Hematopoietic multipotent progenitor cell treated with erythropoietin and hydrocortisone succinate and interleukin-3 and kit ligand, for 15 days (in vitro differentiated cells): Measurements from ENCODE around the gene ZBBX.
A peak's percentile ranks its signal among the peaks of the same experiment; 100 is the strongest.
"Not testable (repeated sequence)": the region's sequence is repeated elsewhere in the genome, so short reads cannot be mapped to it uniquely, and the experiment has no call there.

Experiments
- DNase-seq: peaks from one replicate; pipeline ENCODE4 v3.0.0-alpha.2; 2015; ENCODE audit warnings: low spot score

Gene ZBBX, protein sequence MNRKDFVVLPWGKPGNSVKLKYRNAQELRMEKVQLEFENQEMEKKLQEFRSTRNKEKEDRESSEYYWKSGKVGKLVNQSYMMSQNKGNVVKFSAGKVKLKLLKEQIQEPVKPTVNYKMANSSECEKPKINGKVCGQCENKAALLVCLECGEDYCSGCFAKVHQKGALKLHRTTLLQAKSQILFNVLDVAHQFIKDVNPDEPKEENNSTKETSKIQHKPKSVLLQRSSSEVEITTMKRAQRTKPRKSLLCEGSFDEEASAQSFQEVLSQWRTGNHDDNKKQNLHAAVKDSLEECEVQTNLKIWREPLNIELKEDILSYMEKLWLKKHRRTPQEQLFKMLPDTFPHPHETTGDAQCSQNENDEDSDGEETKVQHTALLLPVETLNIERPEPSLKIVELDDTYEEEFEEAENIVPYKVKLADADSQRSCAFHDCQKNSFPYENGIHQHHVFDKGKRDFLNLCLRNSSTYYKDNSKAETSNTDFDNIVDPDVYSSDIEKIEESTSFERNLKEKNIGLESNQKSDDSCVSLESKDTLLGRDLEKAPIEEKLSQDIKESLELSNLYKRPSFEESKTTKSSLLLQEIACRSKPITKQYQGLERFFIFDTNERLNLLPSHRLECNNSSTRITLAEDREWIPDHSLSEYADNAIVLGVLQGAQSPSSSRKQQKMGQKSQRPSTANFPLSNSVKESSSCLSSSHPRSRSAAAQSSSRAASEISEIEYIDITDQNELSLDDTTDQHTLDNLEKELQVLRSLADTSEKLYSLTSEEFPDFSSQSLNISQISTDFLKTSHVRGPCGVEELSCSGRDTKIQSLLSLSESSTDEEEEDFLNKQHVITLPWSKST

DNA sequence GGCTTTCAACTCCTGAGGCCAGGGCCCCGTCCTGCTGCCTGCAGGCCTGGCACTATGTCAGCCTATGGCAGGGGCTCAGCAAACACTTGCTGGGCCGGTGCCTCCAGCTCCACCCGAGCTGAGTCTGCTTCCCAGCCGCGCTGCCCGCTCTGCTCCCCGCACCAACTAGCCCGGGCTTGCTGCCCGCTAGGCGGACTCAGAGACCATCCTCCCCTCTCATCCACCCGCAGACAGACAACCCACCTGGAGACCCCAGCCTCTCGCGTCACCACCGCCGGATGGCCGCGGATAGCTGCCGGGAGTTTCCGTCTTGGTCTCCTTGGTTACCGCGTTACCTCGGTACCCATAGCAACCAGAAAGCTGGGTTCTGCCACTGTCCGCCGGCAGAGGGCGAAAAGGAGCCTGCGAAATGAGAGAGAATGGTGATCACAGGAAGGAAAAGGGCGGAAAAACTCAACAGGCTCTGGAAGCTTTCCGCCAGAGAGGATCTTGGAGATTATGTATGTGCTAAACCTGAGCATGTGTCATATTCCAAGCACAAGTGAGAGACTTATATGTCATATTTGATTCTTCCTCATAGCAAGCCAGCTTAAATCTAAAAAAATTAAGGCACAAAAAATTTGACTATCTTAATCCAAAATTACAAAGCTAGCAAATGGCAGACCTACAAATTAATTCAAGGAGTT is at the start of gene ZBBX:
ZBBX (minus strand) TSS at position 294 of the 686 bp plus-strand sequence. CDS start 7,396 bp downstream, outside the sequence.
- peak; percentile 61 for DNase-seq

DNA sequence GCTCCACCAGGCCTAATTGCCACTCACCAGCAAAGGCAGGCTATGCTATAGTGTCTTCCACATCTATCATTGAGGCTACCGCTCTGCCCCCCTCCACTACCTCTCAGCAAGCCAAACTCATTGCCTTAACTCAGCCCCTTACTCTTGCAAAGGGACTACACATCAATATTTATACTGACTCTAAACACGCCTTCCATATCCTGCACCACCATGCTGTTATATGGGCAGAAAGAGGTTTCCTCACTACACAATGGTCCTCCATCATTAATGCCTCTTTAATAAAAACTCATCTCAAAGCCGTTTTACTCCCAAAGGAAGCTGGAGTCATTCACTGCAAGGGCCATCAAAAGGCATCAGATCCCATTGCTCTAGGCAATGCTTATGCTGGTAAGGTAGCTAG is 46.9 kb upstream of the ZBBX start:
- not testable (repeated sequence) for DNase-seq

DNA sequence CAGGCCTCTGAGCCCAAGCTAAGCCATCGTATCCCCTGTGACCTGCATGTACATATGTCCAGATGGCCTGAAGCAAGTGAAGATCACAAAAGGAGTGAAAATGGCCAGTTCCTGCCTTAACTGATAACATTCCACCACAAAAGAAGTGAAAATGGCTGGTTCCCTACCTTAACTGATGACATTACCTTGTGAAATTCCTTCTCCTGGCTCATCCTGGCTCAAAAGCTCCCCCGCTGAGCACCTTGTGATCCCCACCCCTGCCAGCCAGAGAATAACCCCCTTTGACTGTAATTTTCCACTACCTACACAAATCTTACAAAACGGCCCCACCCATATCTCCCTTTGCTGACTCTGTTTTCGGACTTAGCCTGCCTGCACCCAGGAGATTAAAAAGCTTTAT is 42.3 kb upstream of the ZBBX start:
- not testable (repeated sequence) for DNase-seq

DNA sequence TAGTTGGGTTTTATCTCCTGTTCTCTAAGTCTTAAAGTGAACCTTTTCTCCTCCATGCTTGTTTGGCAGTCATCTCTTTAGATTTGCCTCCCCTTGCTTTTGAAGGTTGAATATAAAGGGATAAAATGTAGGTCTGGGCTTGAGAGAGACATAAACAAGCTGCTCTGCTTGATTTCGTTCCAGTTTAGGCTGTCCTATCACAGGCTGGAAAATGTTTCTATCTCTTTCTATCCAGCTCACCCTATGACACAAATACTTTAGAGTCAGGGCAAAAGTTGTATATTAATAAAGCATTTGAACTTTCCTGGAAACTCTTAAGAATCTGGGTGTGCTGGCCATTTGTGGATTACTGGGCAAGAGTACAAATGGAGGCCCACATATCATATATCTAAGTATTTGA is 29.5 kb upstream of the ZBBX start:
- DNase-seq, result no peak

DNA sequence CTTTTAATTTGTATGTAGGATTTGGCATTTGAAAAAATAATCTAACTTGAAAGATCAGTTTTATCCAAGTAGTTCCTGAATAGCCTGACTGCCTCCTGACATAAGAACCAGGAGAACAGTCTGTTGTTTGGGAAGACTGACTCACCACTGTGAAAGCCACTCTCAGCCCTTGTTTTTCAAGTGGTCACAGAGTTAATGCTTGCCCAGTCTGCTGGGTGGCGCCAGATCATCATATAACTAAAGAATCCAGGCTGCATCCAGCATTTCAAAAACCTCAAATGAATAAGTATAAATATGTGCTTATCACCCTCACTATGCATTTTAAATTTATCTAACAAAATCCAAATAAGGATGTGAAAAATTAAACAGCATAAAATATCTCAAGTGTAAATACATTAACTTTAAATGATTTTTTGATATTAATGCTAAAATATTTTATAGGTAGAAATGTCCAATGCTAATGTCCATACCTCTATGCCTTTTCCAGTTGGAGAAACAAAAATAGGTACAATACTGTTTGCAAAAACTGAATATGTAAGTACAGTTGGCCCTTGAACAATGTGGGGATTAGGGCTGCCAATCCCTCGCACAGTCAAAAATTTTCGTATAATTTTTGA is 26.9 kb upstream of the ZBBX start:
- DNase-seq, result no peak

DNA sequence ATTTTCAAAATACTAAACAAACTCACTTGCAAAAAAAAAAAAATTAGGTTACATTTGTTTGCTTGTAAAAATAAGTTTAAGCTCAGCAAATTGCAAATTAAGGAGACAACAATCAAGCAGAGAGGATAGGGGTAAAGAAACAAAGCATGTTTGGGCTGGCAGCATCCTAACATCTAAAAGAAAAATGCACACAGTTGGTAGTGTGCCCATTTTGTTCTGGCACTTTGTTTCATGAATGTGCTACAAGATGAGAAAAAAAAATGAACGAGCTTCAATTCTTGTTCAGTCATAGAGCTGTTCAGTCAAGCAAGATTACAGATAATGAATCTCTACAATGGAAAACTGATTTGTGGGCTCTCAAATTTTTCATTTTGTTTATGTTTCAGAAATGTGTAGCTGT is 17.7 kb upstream of the ZBBX start:
- DNase-seq, result no peak

DNA sequence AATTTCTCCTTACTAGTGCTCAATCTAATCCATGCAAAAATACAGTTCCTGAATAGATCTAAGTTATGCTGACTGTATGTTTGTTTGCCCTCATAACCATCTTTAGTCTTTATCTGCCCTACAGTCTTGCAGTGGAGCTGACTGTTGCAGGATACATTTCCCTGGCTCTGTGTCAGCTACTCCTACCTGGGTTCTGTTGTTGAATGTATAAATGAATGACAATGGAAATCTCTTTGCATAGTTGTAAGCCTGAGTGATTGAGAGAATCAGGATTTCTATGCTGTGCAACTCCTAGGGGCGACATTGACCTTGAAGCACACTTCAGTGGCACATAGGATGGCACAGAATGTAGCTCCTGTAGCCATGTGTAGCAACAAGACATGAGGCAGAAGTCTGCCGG is 16.0 kb upstream of the ZBBX start:
- no peak for DNase-seq

DNA sequence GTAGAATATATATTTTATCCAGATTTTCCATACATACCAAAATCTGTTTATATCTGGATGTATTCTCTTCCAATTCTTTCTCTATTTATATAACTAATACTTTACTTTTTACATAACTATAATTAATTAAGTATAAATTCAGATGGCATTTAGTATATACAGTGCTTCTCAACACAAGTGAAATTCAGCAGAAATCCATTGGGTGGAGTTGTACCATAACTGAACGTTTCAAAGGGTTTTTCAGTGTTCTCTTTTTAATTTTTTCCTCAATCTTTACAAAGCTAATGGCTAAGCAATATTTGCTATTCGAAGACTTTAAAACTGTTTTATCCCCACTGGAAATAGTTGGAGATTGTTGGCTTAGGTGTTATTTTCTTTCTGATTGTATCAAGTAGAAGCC is 13.9 kb upstream of the ZBBX start:
- no peak for DNase-seq

DNA sequence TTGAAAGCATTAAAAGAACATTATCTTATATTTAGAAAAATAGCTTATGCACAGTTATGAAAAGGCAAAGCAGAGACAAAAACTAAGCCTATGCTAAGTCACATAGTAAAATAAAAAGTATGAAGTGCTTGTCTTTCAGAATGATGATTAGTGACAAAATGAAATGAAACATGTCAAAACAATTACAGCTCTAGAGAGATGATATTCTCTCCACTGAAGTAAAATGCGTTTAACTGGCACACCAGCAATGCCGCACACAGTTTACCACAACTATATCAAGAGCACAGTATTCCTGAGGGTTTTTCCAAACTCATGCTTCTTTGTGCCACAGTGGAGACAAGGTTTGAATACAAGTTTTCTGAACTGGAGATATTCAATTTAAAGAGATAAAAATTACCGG is 2.1 kb upstream of the ZBBX start:
- DNase-seq, result no peak

DNA sequence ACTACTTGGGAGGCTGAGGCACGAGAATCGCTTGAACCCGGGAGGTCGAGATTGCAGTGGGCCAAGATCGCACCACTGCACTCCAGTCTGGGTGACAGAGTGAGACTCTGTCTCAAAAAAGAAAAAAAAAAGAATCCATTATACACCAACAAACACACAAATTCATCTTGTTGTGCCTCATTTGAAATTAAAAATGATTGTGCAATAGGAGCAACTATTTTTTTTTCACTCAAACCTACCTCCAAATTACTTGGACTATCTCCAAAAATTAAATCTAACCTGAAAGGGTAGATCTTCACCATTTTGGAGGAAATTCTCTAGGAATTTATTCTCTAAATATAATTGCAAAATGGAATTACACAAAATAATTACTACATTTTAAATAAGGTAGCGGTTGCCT is 4.6 kb downstream of the ZBBX start:
- DNase-seq, result no peak

DNA sequence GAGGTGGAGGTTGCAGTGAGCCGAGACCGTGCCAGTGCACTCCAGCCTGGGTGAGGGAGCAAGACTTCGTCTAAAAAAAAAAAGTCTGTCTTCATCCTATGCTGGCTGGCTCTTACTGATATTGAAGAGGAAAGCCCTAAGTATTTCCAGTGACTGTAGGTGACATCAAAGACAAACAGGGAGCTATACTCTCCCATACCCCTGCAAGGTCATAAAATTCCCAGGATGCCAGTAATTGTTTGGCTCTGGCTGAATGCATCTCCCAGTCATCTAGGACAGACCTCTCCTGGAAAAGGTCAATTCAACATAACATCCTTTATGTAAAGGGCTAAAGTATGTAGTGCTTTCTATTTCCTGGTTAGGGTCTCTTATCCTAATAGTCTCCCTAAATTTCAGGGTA is 8.0 kb downstream of the ZBBX start:
- DNase-seq, result no peak

DNA sequence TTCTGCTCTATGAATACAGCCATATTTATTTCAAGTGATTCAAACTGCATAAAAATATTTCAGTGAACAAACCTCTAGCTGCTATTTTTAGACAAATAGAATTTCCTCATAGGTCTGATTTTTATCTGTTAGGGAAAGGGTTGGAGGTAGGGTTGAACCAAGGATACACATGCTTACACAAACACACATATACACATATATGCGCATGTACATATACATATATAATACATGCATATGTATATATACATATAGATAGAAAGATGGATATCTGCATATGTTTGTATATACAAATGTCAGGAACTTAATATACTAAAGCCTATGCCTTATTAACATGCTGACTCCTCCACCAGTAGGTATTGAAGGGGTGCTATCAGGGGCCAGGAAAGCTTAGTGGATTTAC is 18.1 kb downstream of the ZBBX start:
- no peak for DNase-seq

DNA sequence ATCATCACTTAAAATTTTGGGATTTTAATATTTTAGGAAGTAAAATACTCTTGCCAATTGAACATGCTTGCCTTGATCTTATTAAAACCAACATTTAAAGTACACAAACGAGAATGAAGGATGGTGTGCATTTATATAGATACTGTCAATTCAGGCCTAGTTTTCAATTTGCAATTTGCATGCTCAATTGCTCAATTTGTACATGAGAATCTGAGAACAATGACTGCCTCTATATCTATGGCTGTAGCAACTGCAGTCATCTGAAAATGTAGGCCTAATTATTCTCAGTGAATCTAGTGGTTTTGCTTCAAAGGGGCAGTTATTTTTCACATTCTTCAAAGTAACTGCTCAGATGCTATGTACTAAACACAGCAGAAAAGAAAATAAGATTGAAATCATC is 18.8 kb downstream of the ZBBX start:
- DNase-seq, result no peak

DNA sequence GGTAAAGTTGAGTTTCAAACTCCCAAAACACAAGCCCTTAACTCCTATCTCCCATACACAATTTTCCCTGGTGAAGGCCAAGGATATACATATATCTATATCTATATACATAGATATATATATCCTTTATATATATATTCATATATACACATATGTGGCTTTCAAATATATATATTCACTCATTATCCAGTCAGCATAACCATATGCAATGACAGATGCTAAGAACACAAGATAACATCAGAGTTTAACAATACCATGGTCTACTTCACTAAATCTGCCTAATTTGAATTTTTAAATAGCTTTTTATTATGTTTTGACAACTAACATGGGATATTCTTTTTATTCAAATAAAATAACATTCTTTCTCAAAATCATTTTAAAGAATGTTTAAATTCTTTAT is 24.7 kb downstream of the ZBBX start:
- no peak for DNase-seq

DNA sequence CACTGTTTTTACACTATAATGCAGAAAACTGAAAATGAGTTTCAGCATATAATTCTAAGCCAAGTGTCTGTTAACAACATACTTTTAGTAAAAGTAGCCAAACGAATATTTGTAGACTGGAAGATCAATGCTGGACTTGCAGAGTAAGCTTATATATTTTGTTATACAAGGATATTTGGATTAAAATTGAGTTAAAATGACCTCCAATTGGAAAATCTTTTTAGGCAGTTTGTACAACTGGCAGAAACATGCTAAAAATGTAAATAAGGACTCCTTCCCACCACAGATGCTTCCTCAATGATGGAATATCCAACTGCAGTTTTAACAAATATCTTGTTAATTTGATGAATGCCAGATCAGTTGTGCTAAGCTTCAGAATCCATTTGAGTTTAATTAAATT is 25.3 kb downstream of the ZBBX start:
- no peak for DNase-seq

DNA sequence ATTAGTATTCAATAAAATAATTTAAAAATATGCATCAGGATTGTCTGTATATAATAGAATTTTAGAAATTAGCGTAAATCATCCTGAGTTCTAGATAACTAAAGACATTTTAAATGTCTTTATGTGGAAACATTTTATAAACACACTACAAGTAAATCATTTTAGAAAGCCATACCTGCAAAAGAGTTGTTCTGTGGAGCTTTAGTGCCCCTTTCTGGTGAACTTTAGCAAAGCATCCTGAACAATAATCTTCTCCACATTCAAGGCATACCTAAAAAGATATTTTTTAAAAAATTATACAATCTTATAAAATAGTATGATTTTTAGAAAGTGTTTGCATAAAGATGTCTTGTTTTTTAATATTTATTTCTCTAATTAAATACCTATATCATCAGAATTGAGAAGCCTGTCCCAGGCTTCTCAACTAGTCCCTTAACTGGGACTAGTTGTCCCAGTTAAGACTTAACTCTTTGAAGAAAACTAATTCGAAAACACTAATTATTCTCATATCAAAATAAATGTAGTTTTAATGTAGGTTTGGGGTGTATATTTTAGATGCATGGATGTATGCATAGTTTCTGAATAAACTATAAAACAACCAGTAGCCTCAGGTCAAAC is 29.7 kb downstream of the ZBBX start:
- no peak for DNase-seq

DNA sequence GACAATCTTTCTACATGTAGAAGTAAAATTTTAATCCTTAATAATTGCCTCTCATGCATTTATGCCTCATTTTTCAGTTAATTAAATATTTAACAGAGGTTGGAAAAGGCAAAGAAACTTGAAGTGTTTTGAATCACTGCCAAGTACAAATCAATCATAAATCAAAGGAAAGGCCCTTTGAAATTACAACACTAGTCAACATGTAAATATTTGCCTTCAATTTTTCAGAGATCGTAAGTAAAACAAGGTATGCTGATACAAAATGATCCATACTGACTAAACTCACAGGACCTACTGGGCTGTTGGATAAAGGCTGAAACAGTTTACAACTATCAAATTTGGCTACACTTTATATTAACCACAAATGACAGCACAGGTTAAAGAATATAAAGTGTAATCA is 33.9 kb downstream of the ZBBX start:
- no peak for DNase-seq

DNA sequence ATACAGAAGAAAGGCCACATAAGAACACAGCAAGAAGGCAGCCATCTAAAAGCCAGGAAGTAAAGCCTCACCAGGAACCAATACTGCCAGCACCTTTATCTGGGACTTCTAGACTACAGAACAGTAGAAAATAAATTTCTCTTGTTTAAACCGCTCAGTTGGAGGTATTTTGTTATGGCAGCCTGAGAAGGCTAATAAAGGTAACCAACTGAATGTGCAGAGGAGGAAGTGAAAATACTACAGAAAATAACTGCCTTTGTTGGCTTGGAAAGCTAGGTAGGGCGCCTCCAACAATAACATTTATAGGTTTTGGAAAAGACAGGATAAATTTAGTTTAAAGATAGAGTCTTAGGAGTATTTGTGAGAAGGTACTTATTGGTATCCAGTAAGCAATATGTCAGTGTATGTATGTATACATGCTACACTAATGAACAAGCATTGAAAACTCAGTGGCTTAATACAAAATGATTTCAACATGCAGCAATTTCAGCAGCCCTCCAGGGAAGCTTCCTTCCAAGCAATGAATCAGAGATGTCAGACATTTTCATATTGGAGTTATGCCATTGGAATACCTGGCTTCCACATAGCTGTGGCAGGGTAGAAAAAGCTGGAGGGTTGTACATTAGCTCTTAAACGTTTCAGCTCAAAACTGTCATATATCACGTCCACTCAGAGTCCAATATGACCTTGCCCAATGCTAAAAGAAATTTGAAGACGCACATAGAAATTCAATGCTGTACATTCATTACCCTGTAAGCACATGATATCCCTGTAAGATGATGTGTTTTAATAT is 48.9 kb downstream of the ZBBX start:
- DNase-seq, result no peak

DNA sequence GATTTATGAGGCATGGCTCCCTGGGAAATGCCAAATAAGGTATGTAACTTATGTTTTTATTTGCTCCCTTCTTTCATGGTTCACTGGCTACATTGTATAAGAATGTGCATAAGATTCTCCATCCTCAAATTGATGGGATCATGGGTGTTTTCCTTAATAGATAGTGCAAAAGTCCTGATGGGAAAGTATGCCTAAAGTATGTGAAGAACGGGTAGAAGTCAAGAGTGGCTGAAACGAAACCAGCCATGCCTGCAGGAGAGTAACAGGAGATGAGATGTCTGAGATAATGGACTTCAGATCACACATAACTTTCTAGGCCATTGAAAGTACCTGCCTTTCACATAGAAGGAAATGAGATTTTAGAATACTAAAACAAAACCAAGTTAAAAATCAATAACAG is 56.5 kb downstream of the ZBBX start:
- no peak for DNase-seq

DNA sequence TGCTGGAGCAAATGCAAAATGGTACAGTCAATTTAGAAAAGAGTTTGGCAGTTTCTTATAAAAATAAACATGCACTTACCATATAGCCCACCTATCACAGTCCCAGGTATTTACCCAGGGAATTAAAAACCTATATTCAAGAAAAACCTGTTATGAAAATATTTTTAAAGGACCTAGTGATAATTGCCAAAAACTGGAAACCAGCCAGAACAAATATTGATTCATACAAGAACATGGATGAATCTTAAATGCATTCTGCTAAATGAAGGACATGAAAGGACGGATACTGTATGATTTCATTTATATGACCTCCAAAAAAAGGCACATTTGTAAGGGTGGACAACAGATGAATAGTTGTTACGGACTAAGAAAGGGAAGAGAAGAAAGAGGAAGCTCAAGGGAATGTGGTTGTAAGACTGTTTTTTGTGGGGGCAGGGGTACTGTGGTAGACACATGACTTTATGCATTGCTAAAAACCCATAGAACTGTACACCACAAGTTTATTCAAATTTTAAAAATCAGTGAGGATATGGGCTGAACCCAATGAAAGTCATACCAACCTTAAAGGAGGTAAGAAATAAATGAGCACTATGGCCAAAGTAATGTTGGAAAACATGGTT is 61.0 kb downstream of the ZBBX start:
- DNase-seq, result no peak

DNA sequence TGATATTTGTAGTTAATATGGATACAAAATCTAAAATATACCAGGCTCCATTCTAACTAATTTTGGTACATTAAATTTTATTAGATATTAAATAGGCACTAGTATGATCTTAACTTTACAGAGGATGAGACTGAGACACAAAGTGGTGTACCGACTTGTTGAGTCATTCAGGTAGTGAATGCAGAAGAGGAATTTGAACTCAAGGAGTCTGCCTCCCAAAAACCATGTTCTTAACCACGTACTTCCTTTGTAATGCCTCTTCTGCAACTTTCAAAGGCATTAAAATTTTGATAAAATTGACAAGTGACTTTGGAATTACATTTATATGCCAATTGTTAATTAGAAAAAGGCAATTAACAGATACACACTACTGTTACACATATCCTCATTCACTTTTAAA is 61.8 kb downstream of the ZBBX start:
- DNase-seq, result no peak
